Liver (tissue), 9 donors: Measurements from ENCODE around the gene ADAP2. TPM values are rescaled to one million over a fixed set of nuclear protein-coding genes. Genes with fewer than 3 reads are reported as not detected.
"Not testable (repeated sequence)": the region's sequence is repeated elsewhere in the genome, so short reads cannot be mapped to it uniquely, and the experiment has no call there.

Source experiments
- DNase-seq: peaks from one replicate; pipeline ENCODE4 v3.0.0-alpha.2; 2017; ENCODE audit warnings: low spot score
- H3K27ac ChIP-seq, 2 donors: one replicate each; pipeline ENCODE4 v1.7.0; 2013; ENCODE audit warnings: inconsistent platforms in 2 of 2, low read length in 2 of 2, control low read depth in 1 of 2, low read depth in 1 of 2, mild to moderate bottlenecking in 1 of 2
- H3K27me3 ChIP-seq, 4 donors: one replicate each; pipeline versions ENCODE4 v1.6.1 to v1.7.0; 2013; ENCODE audit warnings: low read length in 3 of 4, inconsistent platforms in 1 of 4, mild to moderate bottlenecking in 1 of 4, moderate library complexity in 1 of 4; ENCODE audit not compliant: control insufficient read depth in 4 of 4, insufficient read depth in 4 of 4
- H3K36me3 ChIP-seq, 4 donors: one replicate each; pipeline versions ENCODE4 v1.6.1 to v1.7.0; 2013; ENCODE audit warnings: low read length in 3 of 4, mild to moderate bottlenecking in 3 of 4, low read depth in 1 of 4, moderate library complexity in 1 of 4; ENCODE audit not compliant: control insufficient read depth in 4 of 4, insufficient read depth in 3 of 4
- H3K4me1 ChIP-seq, 4 donors: one replicate each; pipeline versions ENCODE4 v1.6.1 to v1.7.0; 2013; ENCODE audit warnings: low read length in 3 of 4, mild to moderate bottlenecking in 3 of 4, moderate library complexity in 1 of 4; ENCODE audit not compliant: control insufficient read depth in 4 of 4, insufficient read depth in 4 of 4
- H3K4me3 ChIP-seq, 3 donors: one replicate each; pipeline versions ENCODE4 v1.6.1 to v1.7.0; 2013; ENCODE audit warnings: low read length in 3 of 3, control low read depth in 1 of 3, low read depth in 1 of 3, mild to moderate bottlenecking in 1 of 3
- H3K9ac ChIP-seq, 2 donors: one replicate each; pipeline ENCODE4 v1.7.0; 2013; ENCODE audit warnings: low read length in 2 of 2, mild to moderate bottlenecking in 2 of 2, moderate library complexity in 2 of 2, control low read depth in 1 of 2, low read depth in 1 of 2
- H3K9me3 ChIP-seq, 4 donors: one replicate each; pipeline versions ENCODE4 v1.6.1 to v1.7.0; 2013; ENCODE audit warnings: low read length in 3 of 4; ENCODE audit not compliant: control insufficient read depth in 4 of 4
- ATF3 ChIP-seq: IDR thresholded peaks from 2 replicates; pipeline ENCODE4 v1.6.1; 2016; ENCODE audit warnings: antibody characterized with exemption
- EGR1 ChIP-seq, 2 donors: IDR thresholded peaks; 2 replicates each; pipeline ENCODE4 v1.6.1; 2016 to 2018; ENCODE audit warnings: antibody characterized with exemption in 2 of 2, low read depth in 2 of 2
- FOXA2 ChIP-seq: IDR thresholded peaks from 2 replicates; pipeline ENCODE4 v1.6.1; 2016; ENCODE audit warnings: antibody characterized with exemption
- JUND ChIP-seq, 2 donors: IDR thresholded peaks; 2 replicates each; pipeline ENCODE4 v1.6.1; 2016; ENCODE audit warnings: antibody characterized with exemption in 2 of 2
- RAD21 ChIP-seq, 2 donors: IDR thresholded peaks; 2 replicates each; pipeline ENCODE4 v1.6.1; 2016; ENCODE audit warnings: antibody characterized with exemption in 2 of 2, mild to moderate bottlenecking in 2 of 2
- TAF1 ChIP-seq: conservative IDR thresholded peaks from 2 replicates; pipeline ENCODE4 v1.6.1; 2016; ENCODE audit warnings: antibody characterized with exemption, mild to moderate bottlenecking
- YY1 ChIP-seq: IDR thresholded peaks from 2 replicates; pipeline ENCODE4 v1.6.1; 2016; ENCODE audit warnings: antibody characterized with exemption, mild to moderate bottlenecking
- ZBTB33 ChIP-seq: IDR thresholded peaks from 2 replicates; pipeline ENCODE4 v1.6.1; 2016; ENCODE audit warnings: antibody characterized with exemption
- WGBS: extraction: QIAGEN DNeasy Blood & Tissue Kit; methylation state at CpG from one replicate; pipeline ENCODE4 v1.1.7; 2013; 5-methylcytosine and 5-hydroxymethylcytosine counted together
- polyA plus RNA-seq, 2 donors: library from polyadenylated mRNA; stranded (reverse) in 1 of 2; unstranded in 1 of 2; fragments of 200-250 nt in 1 of 2; fragments of >200 nt in 1 of 2; fragmentation: Nextera tagmentation in 1 of 2; extraction: Ambion mirVana in 1 of 2; gene quantifications; one replicate each; pipeline versions ENCODE4 v1.2.1 to v1.2.3, GENCODE V29; 2013 to 2015
- total RNA-seq, 2 donors: library from RNA; depleted of rRNA; stranded (reverse); fragments of >200 nt; gene quantifications; one replicate each; pipeline ENCODE4 v1.2.3, GENCODE V29; 2014
- TF ChIP-seq, protein P1 (sequence below): fragments of 150-350 bp; IDR thresholded peaks from 2 replicates; pipeline ENCODE4 v1.5.1; 2017; ENCODE audit warnings: improper control_type of control experiment, low read depth, low read length; ENCODE audit not compliant: missing input control
- TF ChIP-seq, protein P2 (sequence below): IDR thresholded peaks from 2 replicates; pipeline ENCODE4 v1.6.1; 2016; ENCODE audit warnings: antibody characterized with exemption, mild to moderate bottlenecking
- donor health status: healthy.
- donor health status: healthy.
- donor health status: healthy.
- donor health status: healthy.
- donor health status: healthy.

Gene ADAP2
- total and polyA plus RNA-seq, 4 donors: 5.2 to 18.6 (median 11.9) TPM

DNA sequence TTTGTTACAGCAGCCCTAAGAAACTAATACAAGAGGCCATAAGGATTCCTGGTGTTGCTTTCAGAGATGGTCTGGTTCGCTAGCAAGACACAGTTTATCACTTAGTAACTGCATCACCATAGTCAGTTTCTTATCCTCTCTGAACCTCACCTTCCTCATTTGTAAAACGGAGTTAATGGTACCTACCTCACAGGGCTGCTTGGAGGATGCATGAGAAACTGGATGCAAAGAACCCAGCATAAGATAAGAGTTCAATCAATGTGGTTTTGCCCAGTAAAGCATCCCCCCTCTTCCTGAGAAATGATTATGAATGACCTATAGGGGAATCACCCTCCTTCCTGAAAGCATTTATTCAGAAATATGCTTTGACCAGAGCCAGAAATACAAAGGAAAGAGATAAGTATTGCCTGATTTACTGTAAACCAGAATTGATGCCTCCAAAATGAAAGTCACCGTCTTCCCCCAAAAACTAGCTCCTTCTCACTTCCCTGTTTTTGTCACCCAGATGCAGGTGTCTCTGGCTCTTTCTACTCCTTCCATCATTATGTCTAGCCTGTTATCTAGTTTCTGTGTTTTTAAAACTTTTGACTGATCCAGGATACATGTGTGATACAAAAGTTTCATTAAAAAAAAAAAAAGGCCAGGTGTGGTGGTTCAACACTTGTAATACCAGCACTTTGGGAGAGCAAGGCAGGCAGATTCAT is 12.9 kb upstream of the ADAP2 start:
- TF ChIP-seq RAD21 (IDR thresholded peaks at IDR 0.05) (no peak), ATF3 (no peak), FOXA2 (no peak), EGR1 (IDR thresholded peaks at IDR 0.05; ENCODE audit: low read depth in 2 of 2) (no peak), TAF1 (no peak), JUND (IDR thresholded peaks at IDR 0.05) (no peak), YY1 (no peak), ZBTB33 (no peak)
- TF ChIP-seq, protein P1, sequence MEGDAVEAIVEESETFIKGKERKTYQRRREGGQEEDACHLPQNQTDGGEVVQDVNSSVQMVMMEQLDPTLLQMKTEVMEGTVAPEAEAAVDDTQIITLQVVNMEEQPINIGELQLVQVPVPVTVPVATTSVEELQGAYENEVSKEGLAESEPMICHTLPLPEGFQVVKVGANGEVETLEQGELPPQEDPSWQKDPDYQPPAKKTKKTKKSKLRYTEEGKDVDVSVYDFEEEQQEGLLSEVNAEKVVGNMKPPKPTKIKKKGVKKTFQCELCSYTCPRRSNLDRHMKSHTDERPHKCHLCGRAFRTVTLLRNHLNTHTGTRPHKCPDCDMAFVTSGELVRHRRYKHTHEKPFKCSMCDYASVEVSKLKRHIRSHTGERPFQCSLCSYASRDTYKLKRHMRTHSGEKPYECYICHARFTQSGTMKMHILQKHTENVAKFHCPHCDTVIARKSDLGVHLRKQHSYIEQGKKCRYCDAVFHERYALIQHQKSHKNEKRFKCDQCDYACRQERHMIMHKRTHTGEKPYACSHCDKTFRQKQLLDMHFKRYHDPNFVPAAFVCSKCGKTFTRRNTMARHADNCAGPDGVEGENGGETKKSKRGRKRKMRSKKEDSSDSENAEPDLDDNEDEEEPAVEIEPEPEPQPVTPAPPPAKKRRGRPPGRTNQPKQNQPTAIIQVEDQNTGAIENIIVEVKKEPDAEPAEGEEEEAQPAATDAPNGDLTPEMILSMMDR: no peak
- TF ChIP-seq, protein P2, sequence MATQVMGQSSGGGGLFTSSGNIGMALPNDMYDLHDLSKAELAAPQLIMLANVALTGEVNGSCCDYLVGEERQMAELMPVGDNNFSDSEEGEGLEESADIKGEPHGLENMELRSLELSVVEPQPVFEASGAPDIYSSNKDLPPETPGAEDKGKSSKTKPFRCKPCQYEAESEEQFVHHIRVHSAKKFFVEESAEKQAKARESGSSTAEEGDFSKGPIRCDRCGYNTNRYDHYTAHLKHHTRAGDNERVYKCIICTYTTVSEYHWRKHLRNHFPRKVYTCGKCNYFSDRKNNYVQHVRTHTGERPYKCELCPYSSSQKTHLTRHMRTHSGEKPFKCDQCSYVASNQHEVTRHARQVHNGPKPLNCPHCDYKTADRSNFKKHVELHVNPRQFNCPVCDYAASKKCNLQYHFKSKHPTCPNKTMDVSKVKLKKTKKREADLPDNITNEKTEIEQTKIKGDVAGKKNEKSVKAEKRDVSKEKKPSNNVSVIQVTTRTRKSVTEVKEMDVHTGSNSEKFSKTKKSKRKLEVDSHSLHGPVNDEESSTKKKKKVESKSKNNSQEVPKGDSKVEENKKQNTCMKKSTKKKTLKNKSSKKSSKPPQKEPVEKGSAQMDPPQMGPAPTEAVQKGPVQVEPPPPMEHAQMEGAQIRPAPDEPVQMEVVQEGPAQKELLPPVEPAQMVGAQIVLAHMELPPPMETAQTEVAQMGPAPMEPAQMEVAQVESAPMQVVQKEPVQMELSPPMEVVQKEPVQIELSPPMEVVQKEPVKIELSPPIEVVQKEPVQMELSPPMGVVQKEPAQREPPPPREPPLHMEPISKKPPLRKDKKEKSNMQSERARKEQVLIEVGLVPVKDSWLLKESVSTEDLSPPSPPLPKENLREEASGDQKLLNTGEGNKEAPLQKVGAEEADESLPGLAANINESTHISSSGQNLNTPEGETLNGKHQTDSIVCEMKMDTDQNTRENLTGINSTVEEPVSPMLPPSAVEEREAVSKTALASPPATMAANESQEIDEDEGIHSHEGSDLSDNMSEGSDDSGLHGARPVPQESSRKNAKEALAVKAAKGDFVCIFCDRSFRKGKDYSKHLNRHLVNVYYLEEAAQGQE: no peak
- no peak overlapping the region for H3K27ac ChIP-seq
- H3K4me1 ChIP-seq: peaks cover 0 to 18% (median 9%) of the 10 kb centered on the region in 4 donors
- H3K4me3 ChIP-seq: no peak overlapping the region
- no peaks in the 10 kb centered on the region for H3K9me3 ChIP-seq
- no peak overlapping the region for H3K9ac ChIP-seq
- WGBS: 81% methylated on average over 3 of the region's 3 CpGs
- no peak for DNase-seq
- H3K36me3 ChIP-seq: no peaks in the 10 kb centered on the region
- no peaks in the 10 kb centered on the region for H3K27me3 ChIP-seq

- 95% methylated on average over 7 of the region's 7 CpGs for WGBS
- not testable (repeated sequence) for DNase-seq
Measured at GRCh38 chr17:30910151-30910550, 11.6 kb upstream of the ADAP2 start.

More at GRCh38 chr17:30910151-30910550, 11.6 kb upstream of the ADAP2 start:
- peaks cover 0 to 18% (median 8%) of the 10 kb centered on the region in 4 donors for H3K4me1 ChIP-seq
- not testable (repeated sequence) for H3K9ac ChIP-seq, H3K36me3 ChIP-seq, H3K27me3 ChIP-seq, H3K4me3 ChIP-seq, H3K9me3 ChIP-seq, H3K27ac ChIP-seq
